HG02885 (cell line): ENCODE results near the gene CPM.

Source experiments
- ATAC-seq: cut with Tn5 transposase; IDR thresholded peaks from one replicate; pipeline ENCODE4 v1.9.1; 2021; ENCODE audit warnings: mild to moderate bottlenecking; ENCODE audit not compliant: unreplicated experiment, poor library complexity

CPM gene

GRCh38 chr12:68932961-68933893, at the start of gene CPM:
TSS of gene CPM (minus strand) at chr12:68933171. CDS start at chr12:68932837, 334 bp downstream.
- ATAC-seq = peak; percentile 97

GRCh38 chr12:68981516-68981915, 48.5 kb upstream of the CPM start:
- no peak for ATAC-seq

- no peak for ATAC-seq
These were observed 47.7 kb upstream of the CPM start for GRCh38 chr12:68980476-68981212.

- ATAC-seq = no peak
These were observed 45.7 kb upstream of the CPM start for GRCh38 chr12:68978678-68979077.

GRCh38 chr12:68977909-68978610, 45.1 kb upstream of the CPM start:
- ATAC-seq = no peak

GRCh38 chr12:68977335-68977734, 44.4 kb upstream of the CPM start:
- no peak for ATAC-seq

GRCh38 chr12:68976395-68976841, 43.4 kb upstream of the CPM start:
- ATAC-seq = no peak

- no peak for ATAC-seq
These were observed 42.8 kb upstream of the CPM start for GRCh38 chr12:68975811-68976210.

- no peak for ATAC-seq
These were observed 39.6 kb upstream of the CPM start for GRCh38 chr12:68972595-68972994.

GRCh38 chr12:68971404-68971803, 38.4 kb upstream of the CPM start:
- no peak for ATAC-seq

- ATAC-seq = no peak
These were observed 38.0 kb upstream of the CPM start for GRCh38 chr12:68970951-68971350.

GRCh38 chr12:68970306-68970705, 37.3 kb upstream of the CPM start:
- ATAC-seq = no peak

- ATAC-seq = no peak
These were observed 34.1 kb upstream of the CPM start for GRCh38 chr12:68967046-68967445.

GRCh38 chr12:68963856-68964745, 31.1 kb upstream of the CPM start:
- ATAC-seq = no peak

- ATAC-seq = no peak
These were observed 30.2 kb upstream of the CPM start for GRCh38 chr12:68962877-68963855.

- ATAC-seq = no peak
These were observed 27.0 kb upstream of the CPM start for GRCh38 chr12:68959891-68960464.

- no peak for ATAC-seq
These were observed 26.3 kb upstream of the CPM start for GRCh38 chr12:68959143-68959858.

- ATAC-seq = peak; percentile 98
These were observed 25.4 kb upstream of the CPM start for GRCh38 chr12:68958322-68958721.
